ENCODE data around the gene CTDSPL2.
"Not testable (repeated sequence)": the region's sequence is repeated elsewhere in the genome, so short reads cannot be mapped to it uniquely, and the experiment has no call there.

CTDSPL2 gene

DNA sequence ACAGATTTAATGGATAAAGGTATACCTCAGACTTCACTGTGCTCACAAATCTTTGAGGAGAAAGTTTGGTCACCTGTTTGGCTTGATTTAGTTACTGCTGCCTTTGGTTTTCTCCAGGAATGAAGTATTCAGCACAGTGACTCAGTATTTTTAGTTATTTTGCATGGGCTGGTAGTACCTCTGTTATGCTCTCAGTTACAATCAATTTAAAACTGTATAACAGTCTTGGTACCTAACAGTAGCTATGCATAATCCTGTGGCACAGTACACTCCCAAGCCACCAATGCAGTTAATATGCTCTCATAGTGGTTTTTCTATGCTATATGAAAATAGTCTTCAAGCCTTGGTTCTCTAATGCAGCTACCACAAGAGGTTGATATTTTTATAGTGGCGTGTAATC, 97.6 kb downstream of the CTDSPL2 start:
- no peaks in the 10 kb centered on the region for H3K27me3 ChIP-seq (ENCODE audit: control insufficient read depth, insufficient read depth, low read length, poor library complexity, severe bottlenecking)
- no peak overlapping the region for H3K4me3 ChIP-seq (ENCODE audit: insufficient read depth, low read depth, low read length)
- H3K27ac ChIP-seq (ENCODE audit: insufficient read depth, low read depth, low read length, poor library complexity, severe bottlenecking): no peak overlapping the region
- no peaks in the 10 kb centered on the region for H3K4me1 ChIP-seq (ENCODE audit: control insufficient read depth, insufficient read depth, low read length)
- peaks cover 20% of the 10 kb centered on the region for H3K36me3 ChIP-seq (ENCODE audit: control insufficient read depth, insufficient read depth, low read length)
- WGBS, 2 experiments: 96 to 97% methylated on average over 1 of the region's 1 CpG
- H3K9me3 ChIP-seq (ENCODE audit: control insufficient read depth, low read length): no peaks in the 10 kb centered on the region

DNA sequence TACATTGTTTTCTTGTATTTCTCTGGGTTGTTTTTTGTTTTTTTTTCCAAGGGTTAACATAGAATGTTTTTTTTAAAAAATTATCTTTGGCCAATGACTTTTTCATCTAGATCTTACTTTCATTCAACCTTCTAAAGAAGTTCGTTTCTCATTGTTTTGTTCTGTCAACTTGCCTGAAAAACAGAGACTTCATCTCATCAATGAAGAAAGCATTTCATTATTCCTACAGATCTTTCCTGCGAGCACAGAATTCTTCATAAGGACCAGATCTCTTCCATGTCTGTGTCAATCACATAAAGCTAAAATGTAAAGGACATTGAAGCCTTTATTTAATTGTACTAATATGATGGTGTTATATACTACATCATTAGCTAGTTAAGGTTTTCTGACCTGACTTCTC, 99.8 kb downstream of the CTDSPL2 start:
- Histone ChIP-seq H3K4me3 (ENCODE audit: insufficient read depth, low read depth, low read length) (no peak overlapping the region), H3K27me3 (ENCODE audit: control insufficient read depth, insufficient read depth, low read length, poor library complexity, severe bottlenecking) (no peaks in the 10 kb centered on the region), H3K4me1 (ENCODE audit: control insufficient read depth, insufficient read depth, low read length) (no peaks in the 10 kb centered on the region), H3K9me3 (ENCODE audit: control insufficient read depth, low read length) (no peaks in the 10 kb centered on the region), H3K36me3 (ENCODE audit: control insufficient read depth, insufficient read depth, low read length) (peaks cover 14% of the 10 kb centered on the region), H3K27ac (ENCODE audit: insufficient read depth, low read depth, low read length, poor library complexity, severe bottlenecking) (no peak overlapping the region)
- WGBS, 2 experiments: 95% methylated on average over 2 of the region's 2 CpGs

DNA sequence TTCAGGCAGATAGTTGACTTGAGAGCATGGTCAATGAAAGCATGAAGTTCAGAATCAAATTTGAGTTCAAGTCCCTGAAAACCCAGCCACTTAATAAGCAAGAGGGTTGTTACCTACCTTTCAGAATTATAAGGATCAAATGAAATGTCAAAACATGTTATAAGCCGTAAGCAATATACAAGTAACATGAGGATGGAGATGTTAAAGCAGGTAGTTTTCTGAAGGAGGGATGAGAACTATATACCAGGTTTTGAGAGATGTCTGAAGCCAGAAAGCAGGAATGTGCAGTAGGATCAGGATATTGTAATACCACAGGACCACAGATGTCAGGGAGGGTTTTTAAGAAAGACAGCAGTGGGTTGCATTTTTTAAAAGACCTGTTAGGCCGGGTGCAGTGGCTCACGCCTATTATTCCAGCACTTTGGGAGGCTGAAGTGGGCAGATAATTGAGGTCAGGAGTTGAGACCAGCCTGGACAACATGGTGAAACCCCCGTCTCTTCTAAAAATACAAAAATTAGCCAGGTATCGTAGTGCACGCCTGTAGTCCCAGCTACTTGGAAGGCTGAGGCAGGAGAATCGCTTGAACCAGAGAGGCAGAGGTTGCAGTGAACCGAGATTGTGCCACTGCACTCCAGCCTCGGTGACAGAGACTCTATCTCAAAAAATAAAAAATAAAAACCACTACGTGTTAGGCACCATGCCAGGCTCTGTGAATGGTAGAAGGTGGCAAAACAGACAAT, 102.6 kb downstream of the CTDSPL2 start:
- H3K4me1 ChIP-seq (ENCODE audit: control insufficient read depth, insufficient read depth, low read length): no peaks in the 10 kb centered on the region
- H3K36me3 ChIP-seq (ENCODE audit: control insufficient read depth, insufficient read depth, low read length): peaks cover under 1% of the 10 kb centered on the region
- WGBS, 2 experiments: 87 to 89% methylated on average over 9 to 10 of the region's 10 CpGs
- H3K4me3 ChIP-seq (ENCODE audit: insufficient read depth, low read depth, low read length): no peak overlapping the region
- H3K27ac ChIP-seq (ENCODE audit: insufficient read depth, low read depth, low read length, poor library complexity, severe bottlenecking): no peak overlapping the region
- H3K27me3 ChIP-seq (ENCODE audit: control insufficient read depth, insufficient read depth, low read length, poor library complexity, severe bottlenecking): no peaks in the 10 kb centered on the region
- H3K9me3 ChIP-seq (ENCODE audit: control insufficient read depth, low read length): no peaks in the 10 kb centered on the region

GRCh38 chr15:44530653-44531052, 103.2 kb downstream of the CTDSPL2 start:
- 94 to 97% methylated on average over 3 of the region's 3 CpGs for WGBS, 2 experiments
- Histone ChIP-seq H3K9me3 (ENCODE audit: control insufficient read depth, low read length) (no peaks in the 10 kb centered on the region), H3K4me1 (ENCODE audit: control insufficient read depth, insufficient read depth, low read length) (no peaks in the 10 kb centered on the region), H3K4me3 (ENCODE audit: insufficient read depth, low read depth, low read length) (no peak overlapping the region), H3K27me3 (ENCODE audit: control insufficient read depth, insufficient read depth, low read length, poor library complexity, severe bottlenecking) (no peaks in the 10 kb centered on the region), H3K27ac (ENCODE audit: insufficient read depth, low read depth, low read length, poor library complexity, severe bottlenecking) (no peak overlapping the region), H3K36me3 (ENCODE audit: control insufficient read depth, insufficient read depth, low read length) (no peaks in the 10 kb centered on the region)

DNA sequence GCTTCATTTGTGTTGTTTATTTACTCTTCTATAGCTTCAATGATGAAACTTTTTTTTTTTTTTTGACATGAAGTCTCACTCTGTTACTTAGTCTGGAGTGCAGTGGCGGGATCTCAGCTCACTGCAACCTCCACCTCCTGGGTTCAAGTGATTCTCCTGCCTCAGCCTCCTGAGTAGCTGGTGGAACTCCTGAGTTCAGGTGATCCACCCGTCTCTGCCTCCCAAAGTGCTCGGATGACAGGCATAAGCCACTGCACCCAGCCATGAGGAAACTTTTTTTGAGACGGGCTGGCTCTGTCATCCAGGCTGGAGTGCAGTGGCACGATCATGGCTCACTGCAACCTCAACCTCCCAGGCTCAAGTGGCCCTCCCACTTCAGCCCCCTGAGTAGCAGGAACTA, 104.8 kb downstream of the CTDSPL2 start:
- WGBS, 2 experiments: 92% methylated on average over 5 of the region's 5 CpGs
- H3K9me3 ChIP-seq (ENCODE audit: control insufficient read depth, low read length); H3K27ac ChIP-seq (ENCODE audit: insufficient read depth, low read depth, low read length, poor library complexity, severe bottlenecking); H3K36me3 ChIP-seq (ENCODE audit: control insufficient read depth, insufficient read depth, low read length); H3K4me3 ChIP-seq (ENCODE audit: insufficient read depth, low read depth, low read length); H3K27me3 ChIP-seq (ENCODE audit: control insufficient read depth, insufficient read depth, low read length, poor library complexity, severe bottlenecking); H3K4me1 ChIP-seq (ENCODE audit: control insufficient read depth, insufficient read depth, low read length): not testable (repeated sequence)

DNA sequence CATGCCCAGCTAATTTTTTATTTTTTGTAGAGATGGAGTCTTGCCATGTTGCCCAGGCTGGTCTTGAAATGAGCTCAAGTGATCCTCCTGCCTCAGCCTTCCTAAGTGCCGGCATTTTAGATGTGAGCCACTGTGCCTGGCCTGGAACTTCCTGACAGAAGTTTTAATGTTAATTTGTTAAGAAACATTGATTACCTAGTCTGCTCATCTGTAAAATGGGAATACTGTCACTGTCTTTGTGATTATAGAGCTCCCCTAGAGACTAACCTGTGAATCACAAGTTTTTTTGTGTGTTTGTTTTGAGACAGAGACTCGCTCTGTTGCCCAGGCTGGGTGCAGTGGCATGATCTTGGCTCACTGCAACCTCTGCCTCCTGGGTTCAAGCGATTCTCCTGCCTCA, 105.3 kb downstream of the CTDSPL2 start:
- no peaks in the 10 kb centered on the region for H3K36me3 ChIP-seq (ENCODE audit: control insufficient read depth, insufficient read depth, low read length)
- H3K4me3 ChIP-seq (ENCODE audit: insufficient read depth, low read depth, low read length): no peak overlapping the region
- no peaks in the 10 kb centered on the region for H3K27me3 ChIP-seq (ENCODE audit: control insufficient read depth, insufficient read depth, low read length, poor library complexity, severe bottlenecking)
- no peak overlapping the region for H3K27ac ChIP-seq (ENCODE audit: insufficient read depth, low read depth, low read length, poor library complexity, severe bottlenecking)
- 90 to 96% methylated on average over 3 of the region's 3 CpGs for WGBS, 2 experiments
- H3K9me3 ChIP-seq (ENCODE audit: control insufficient read depth, low read length): no peaks in the 10 kb centered on the region
- H3K4me1 ChIP-seq (ENCODE audit: control insufficient read depth, insufficient read depth, low read length): no peaks in the 10 kb centered on the region

DNA sequence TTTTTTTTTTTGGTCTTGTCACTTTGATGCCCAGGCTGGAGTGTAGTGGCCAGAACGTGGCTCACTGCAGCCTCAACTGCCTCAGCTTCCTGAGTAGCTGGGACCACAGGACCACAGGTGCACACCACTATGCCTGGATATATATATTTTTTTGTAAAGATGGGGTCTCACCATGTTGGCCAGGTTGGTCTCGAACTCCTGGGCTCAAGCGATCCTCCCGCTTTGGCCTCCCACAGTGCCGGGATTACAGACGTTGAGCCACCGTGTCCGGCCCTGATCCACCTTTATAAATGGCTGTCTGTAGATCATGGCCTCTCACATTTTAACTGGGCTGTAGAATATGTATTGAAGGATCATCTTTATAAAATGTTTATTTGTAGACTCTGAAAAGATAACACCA, 107.7 kb downstream of the CTDSPL2 start:
- no peaks in the 10 kb centered on the region for H3K27me3 ChIP-seq (ENCODE audit: control insufficient read depth, insufficient read depth, low read length, poor library complexity, severe bottlenecking)
- H3K27ac ChIP-seq (ENCODE audit: insufficient read depth, low read depth, low read length, poor library complexity, severe bottlenecking): no peak overlapping the region
- H3K4me3 ChIP-seq (ENCODE audit: insufficient read depth, low read depth, low read length): no peak overlapping the region
- no peaks in the 10 kb centered on the region for H3K9me3 ChIP-seq (ENCODE audit: control insufficient read depth, low read length)
- H3K4me1 ChIP-seq (ENCODE audit: control insufficient read depth, insufficient read depth, low read length): peaks cover 2% of the 10 kb centered on the region
- H3K36me3 ChIP-seq (ENCODE audit: control insufficient read depth, insufficient read depth, low read length): no peaks in the 10 kb centered on the region
- 91 to 95% methylated on average over 8 of the region's 8 CpGs for WGBS, 2 experiments

GRCh38 chr15:44535523-44536301, 108.3 kb downstream of the CTDSPL2 start:
- H3K4me1 ChIP-seq (ENCODE audit: control insufficient read depth, insufficient read depth, low read length): peaks cover 2% of the 10 kb centered on the region
- peak overlapping the region; percentile 88 for H3K27ac ChIP-seq (ENCODE audit: insufficient read depth, low read depth, low read length, poor library complexity, severe bottlenecking)
- no peaks in the 10 kb centered on the region for H3K27me3 ChIP-seq (ENCODE audit: control insufficient read depth, insufficient read depth, low read length, poor library complexity, severe bottlenecking)
- WGBS, 2 experiments: 68 to 69% methylated on average over 36 of the region's 36 CpGs
- no peaks in the 10 kb centered on the region for H3K36me3 ChIP-seq (ENCODE audit: control insufficient read depth, insufficient read depth, low read length)
- peak overlapping the region; percentile 99 for H3K4me3 ChIP-seq (ENCODE audit: insufficient read depth, low read depth, low read length)
- no peaks in the 10 kb centered on the region for H3K9me3 ChIP-seq (ENCODE audit: control insufficient read depth, low read length)

GRCh38 chr15:44536302-44536961, 109.0 kb downstream of the CTDSPL2 start:
- Histone ChIP-seq H3K36me3 (ENCODE audit: control insufficient read depth, insufficient read depth, low read length) (no peaks in the 10 kb centered on the region), H3K27ac (ENCODE audit: insufficient read depth, low read depth, low read length, poor library complexity, severe bottlenecking) (peak overlapping the region; percentile 88), H3K27me3 (ENCODE audit: control insufficient read depth, insufficient read depth, low read length, poor library complexity, severe bottlenecking) (no peaks in the 10 kb centered on the region), H3K4me1 (ENCODE audit: control insufficient read depth, insufficient read depth, low read length) (peaks cover 2% of the 10 kb centered on the region), H3K4me3 (ENCODE audit: insufficient read depth, low read depth, low read length) (peak overlapping the region; percentile 99), H3K9me3 (ENCODE audit: control insufficient read depth, low read length) (no peaks in the 10 kb centered on the region)
- WGBS, 2 experiments: 0% methylated on average over 43 to 44 of the region's 47 CpGs
